ENCODE measurements around the gene P3H3.

P3H3 gene

GRCh38 chr12:6837370-6838060 is 9.3 kb downstream of the P3H3 start:
- Histone ChIP-seq H3K4me1 (ENCODE audit: insufficient read depth, low read length, poor library complexity, severe bottlenecking) (no peaks in the 10 kb centered on the region), H3K9me2 (replicated peaks; ENCODE audit: low read depth, low read length) (no peaks in the 10 kb centered on the region), H3F3A (ENCODE audit: low read depth) (no peaks in the 10 kb centered on the region), H3K9ac (ENCODE audit: low read depth, low read length, poor library complexity, severe bottlenecking) (no peak overlapping the region), H3K4me2 (ENCODE audit: low read depth, low read length, poor library complexity, severe bottlenecking) (no peak overlapping the region), H4K20me1 (ENCODE audit: insufficient read depth, low read length, poor library complexity, severe bottlenecking) (no peaks in the 10 kb centered on the region), H3K9me3 (ENCODE audit: insufficient read depth, low read depth, low read length) (no peaks in the 10 kb centered on the region), H3K27me3 (ENCODE audit: insufficient read depth, low read length, poor library complexity, severe bottlenecking) (no peaks in the 10 kb centered on the region), H3K79me2 (ENCODE audit: insufficient read depth, low read length) (no peaks in the 10 kb centered on the region), H3K36me3 (ENCODE audit: insufficient read depth, low read length) (peaks cover 11% of the 10 kb centered on the region; the same call in 1 of the 2 replicates), H3K4me3 (ENCODE audit: low read length, poor library complexity, severe bottlenecking) (no peak overlapping the region), H2AFZ (ENCODE audit: low read length) (no peak overlapping the region)
- TF ChIP-seq CTCF (conservative IDR thresholded peaks at IDR 0.05; ENCODE audit: low read length) (no peak), EZH2phosphoT487 (IDR thresholded peaks at IDR 0.05; ENCODE audit: borderline replicate concordance) (no peak)

- Histone ChIP-seq H3K9me2 (replicated peaks; ENCODE audit: low read depth, low read length) (no peaks in the 10 kb centered on the region), H3K4me1 (ENCODE audit: insufficient read depth, low read length, poor library complexity, severe bottlenecking) (peaks cover 5% of the 10 kb centered on the region), H3K4me2 (ENCODE audit: low read depth, low read length, poor library complexity, severe bottlenecking) (no peak overlapping the region), H2AFZ (ENCODE audit: low read length) (no peak overlapping the region), H4K20me1 (ENCODE audit: insufficient read depth, low read length, poor library complexity, severe bottlenecking) (no peaks in the 10 kb centered on the region), H3K36me3 (ENCODE audit: insufficient read depth, low read length) (peaks cover 3% of the 10 kb centered on the region; the same call in 1 of the 2 replicates), H3K4me3 (ENCODE audit: low read length, poor library complexity, severe bottlenecking) (no peak overlapping the region), H3K9ac (ENCODE audit: low read depth, low read length, poor library complexity, severe bottlenecking) (no peak overlapping the region), H3K9me3 (ENCODE audit: insufficient read depth, low read depth, low read length) (no peaks in the 10 kb centered on the region), H3F3A (ENCODE audit: low read depth) (no peaks in the 10 kb centered on the region), H3K79me2 (ENCODE audit: insufficient read depth, low read length) (no peaks in the 10 kb centered on the region), H3K27me3 (ENCODE audit: insufficient read depth, low read length, poor library complexity, severe bottlenecking) (no peaks in the 10 kb centered on the region)
- TF ChIP-seq CTCF (conservative IDR thresholded peaks at IDR 0.05; ENCODE audit: low read length): no peak
- no peak for TF ChIP-seq EZH2phosphoT487 (IDR thresholded peaks at IDR 0.05; ENCODE audit: borderline replicate concordance)
Measured at GRCh38 chr12:6838854-6839253, 10.6 kb downstream of the P3H3 start.

GRCh38 chr12:6839482-6840201 is 11.4 kb downstream of the P3H3 start:
- Histone ChIP-seq H3K9ac (ENCODE audit: low read depth, low read length, poor library complexity, severe bottlenecking) (no peak overlapping the region), H3K27me3 (ENCODE audit: insufficient read depth, low read length, poor library complexity, severe bottlenecking) (no peaks in the 10 kb centered on the region), H3K9me3 (ENCODE audit: insufficient read depth, low read depth, low read length) (no peaks in the 10 kb centered on the region), H3F3A (ENCODE audit: low read depth) (no peaks in the 10 kb centered on the region), H3K79me2 (ENCODE audit: insufficient read depth, low read length) (no peaks in the 10 kb centered on the region), H3K4me1 (ENCODE audit: insufficient read depth, low read length, poor library complexity, severe bottlenecking) (peaks cover 5% of the 10 kb centered on the region), H3K4me3 (ENCODE audit: low read length, poor library complexity, severe bottlenecking) (no peak overlapping the region), H3K4me2 (ENCODE audit: low read depth, low read length, poor library complexity, severe bottlenecking) (no peak overlapping the region), H3K9me2 (replicated peaks; ENCODE audit: low read depth, low read length) (no peaks in the 10 kb centered on the region), H3K36me3 (ENCODE audit: insufficient read depth, low read length) (no peaks in the 10 kb centered on the region; the same call in 1 of the 2 replicates), H2AFZ (ENCODE audit: low read length) (no peak overlapping the region), H4K20me1 (ENCODE audit: insufficient read depth, low read length, poor library complexity, severe bottlenecking) (no peaks in the 10 kb centered on the region)
- no peak for TF ChIP-seq CTCF (conservative IDR thresholded peaks at IDR 0.05; ENCODE audit: low read length)
- no peak for TF ChIP-seq EZH2phosphoT487 (IDR thresholded peaks at IDR 0.05; ENCODE audit: borderline replicate concordance)
